ENCODE measurements around the gene DMP1. TPM values are rescaled to one million over a fixed set of nuclear protein-coding genes. Genes with fewer than 3 reads are reported as not detected.

DMP1 gene
- total and polyA plus RNA-seq, 2 donors (not counting 3 experiments of a cell fraction or from before 2014, with no cell fraction given): not detected

GRCh38 chr4:87707279-87707918 lies 57.3 kb downstream of the DMP1 start:
- peaks cover 9 to 11% of the 10 kb centered on the region in 2 experiments for H3K27me3 ChIP-seq (ENCODE audit: control insufficient read depth in 2 of 2, insufficient read depth in 2 of 2, low read length in 2 of 2)
- FAIRE-seq: no peak
- no peaks in the 10 kb centered on the region for H3K79me2 ChIP-seq (ENCODE audit: control insufficient read depth, insufficient read depth, low read length)
- intact Hi-C loops (cut with micrococcal nuclease): no loop called here
- TF ChIP-seq POLR2A (IDR thresholded peaks at IDR 0.05; ENCODE audit: low read depth, low read length): no peak
- TF ChIP-seq GATA2 (IDR thresholded peaks at IDR 0.05; ENCODE audit: insufficient read depth, insufficient read length, low read depth, low read length): no peak
- TF ChIP-seq MYC (IDR thresholded peaks at IDR 0.05; ENCODE audit: low read depth, low read length): no peak
- no peak for TF ChIP-seq MAX (IDR thresholded peaks at IDR 0.05; ENCODE audit: insufficient read depth, insufficient read length)
- TF ChIP-seq POLR2AphosphoS5 (IDR thresholded peaks at IDR 0.05; ENCODE audit: insufficient read depth, low read depth, low read length): no peak
- no peak for TF ChIP-seq FOS (IDR thresholded peaks at IDR 0.05; ENCODE audit: borderline replicate concordance, insufficient read depth, low read length)
- no peak for TF ChIP-seq CTCF (IDR thresholded peaks at IDR 0.05; ENCODE audit: extremely low read depth in 1 of 2, insufficient read depth in 1 of 2, low read depth in 1 of 2, low read length in 2 of 2)
- no peak for TF ChIP-seq JUN (IDR thresholded peaks at IDR 0.05; ENCODE audit: borderline replicate concordance, insufficient read depth, insufficient read length, low read depth)
- no peak for TF ChIP-seq EZH2 (IDR thresholded peaks at IDR 0.05; ENCODE audit: borderline replicate concordance, low read depth, low read length, severe bottlenecking)
- CTCF ChIA-PET: no interaction called here
- H3K9me3 ChIP-seq (replicated peaks; ENCODE audit: control insufficient read depth, insufficient read depth, low read length): no peaks in the 10 kb centered on the region
- POLR2A ChIA-PET: no interaction called here
- H3K4me1 ChIP-seq (ENCODE audit: control insufficient read depth, extremely low read depth, insufficient read depth, low read length): no peaks in the 10 kb centered on the region
- DNase-seq (ENCODE audit: low read depth, low spot score): no peak
- dilution Hi-C loops (cut with MboI; ENCODE audit: extremely low pct_ligation_motif_present, low sequenced_read_pairs): no loop called here
- no peaks in the 10 kb centered on the region for H4K20me1 ChIP-seq (replicated peaks; ENCODE audit: control insufficient read depth, extremely low read depth, insufficient read depth, low read length)
- no peak overlapping the region for H3K27ac ChIP-seq (ENCODE audit: insufficient read depth, low read depth, low read length)
- H2AFZ ChIP-seq (ENCODE audit: low read depth, low read length): no peak overlapping the region
- H3K9me1 ChIP-seq (replicated peaks; ENCODE audit: control insufficient read depth, extremely low read depth, insufficient read depth, low read length): no peaks in the 10 kb centered on the region
- no peak overlapping the region for H3K9ac ChIP-seq (replicated peaks; ENCODE audit: extremely low read depth, insufficient read depth, low read length)
- no TSS peak for BruUV-seq (replicated peaks)
- no peak overlapping the region for H3K4me2 ChIP-seq (ENCODE audit: insufficient read depth, low read length)
- H3K4me3 ChIP-seq (replicated peaks in 1 of 3; ENCODE audit: insufficient read depth in 1 of 3, low read depth in 1 of 3, low read length in 3 of 3): no peak overlapping the region
- no peaks in the 10 kb centered on the region for H3K36me3 ChIP-seq (ENCODE audit: control insufficient read depth in 2 of 2, extremely low read depth in 1 of 2, insufficient read depth in 2 of 2, low read length in 2 of 2)

Other genes starting within 250 kb of the DMP1 start
- gene NUDT9, start 227.7 kb upstream of the DMP1 start, total RNA-seq: 25.0 and 26.0 TPM in 2 replicates
- gene NUDT9, start 227.7 kb upstream of the DMP1 start, polyA plus RNA-seq: 11.2 and 15.3 TPM in 2 replicates
- gene SPARCL1, start 120.9 kb upstream of the DMP1 start, total RNA-seq: not detected in 2 replicates
- gene SPARCL1, start 120.9 kb upstream of the DMP1 start, polyA plus RNA-seq: not detected in 2 replicates
- not detected in 2 replicates for gene DSPP, start 41.8 kb upstream of the DMP1 start, total RNA-seq
- gene DSPP, start 41.8 kb upstream of the DMP1 start, polyA plus RNA-seq: not detected in 2 replicates
- not detected in 2 replicates for gene IBSP, start 149.3 kb downstream of the DMP1 start, total RNA-seq
- gene IBSP, start 149.3 kb downstream of the DMP1 start, polyA plus RNA-seq: not detected in 2 replicates
- gene MEPE, start 182.7 kb downstream of the DMP1 start, total RNA-seq: not detected in 2 replicates
- not detected in 2 replicates for gene MEPE, start 182.7 kb downstream of the DMP1 start, polyA plus RNA-seq

All from endothelial cell of umbilical vein (primary cell).